ENCODE results near the gene TBXA2R.
A peak's percentile ranks its signal among the peaks of the same experiment; 100 is the strongest.
"Not testable (repeated sequence)": the region's sequence is repeated elsewhere in the genome, so short reads cannot be mapped to it uniquely, and the experiment has no call there.

TBXA2R gene

DNA sequence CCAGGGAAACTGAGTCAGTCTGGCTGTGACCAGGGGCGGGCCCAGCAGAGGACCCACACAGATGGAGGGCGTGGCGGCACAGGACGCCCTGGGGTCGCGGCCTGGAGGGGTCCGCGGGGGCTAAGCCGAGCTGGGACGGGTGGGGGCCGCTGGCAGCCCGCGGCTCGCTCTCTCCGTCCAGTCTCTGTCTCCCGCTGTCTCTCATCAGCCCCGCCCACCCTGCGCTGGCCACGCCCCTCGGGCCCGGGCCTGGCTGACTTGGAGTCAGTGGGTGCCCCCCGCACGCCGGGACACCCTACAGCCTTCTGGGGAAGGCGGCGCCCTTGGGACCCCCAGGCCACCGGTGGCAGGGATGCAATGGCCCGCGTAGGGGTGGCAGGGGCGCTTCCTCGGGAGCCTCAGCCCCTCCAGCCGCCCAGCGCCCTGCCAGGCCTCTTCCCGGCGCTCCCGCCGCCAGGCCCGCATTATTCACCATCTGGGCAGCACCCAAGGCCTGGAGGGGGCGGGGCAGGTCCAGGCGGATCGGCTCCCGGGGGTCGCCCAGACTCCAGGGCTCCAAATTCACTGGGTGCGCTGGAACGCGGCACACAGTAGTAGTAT is at the start of gene TBXA2R:
TBXA2R (minus strand) TSS at position 186 of the 600 bp plus-strand sequence. CDS start 6,241 bp downstream, outside the sequence.
- DNase-seq (ENCODE audit: low spot score): peak; percentile 94

DNA sequence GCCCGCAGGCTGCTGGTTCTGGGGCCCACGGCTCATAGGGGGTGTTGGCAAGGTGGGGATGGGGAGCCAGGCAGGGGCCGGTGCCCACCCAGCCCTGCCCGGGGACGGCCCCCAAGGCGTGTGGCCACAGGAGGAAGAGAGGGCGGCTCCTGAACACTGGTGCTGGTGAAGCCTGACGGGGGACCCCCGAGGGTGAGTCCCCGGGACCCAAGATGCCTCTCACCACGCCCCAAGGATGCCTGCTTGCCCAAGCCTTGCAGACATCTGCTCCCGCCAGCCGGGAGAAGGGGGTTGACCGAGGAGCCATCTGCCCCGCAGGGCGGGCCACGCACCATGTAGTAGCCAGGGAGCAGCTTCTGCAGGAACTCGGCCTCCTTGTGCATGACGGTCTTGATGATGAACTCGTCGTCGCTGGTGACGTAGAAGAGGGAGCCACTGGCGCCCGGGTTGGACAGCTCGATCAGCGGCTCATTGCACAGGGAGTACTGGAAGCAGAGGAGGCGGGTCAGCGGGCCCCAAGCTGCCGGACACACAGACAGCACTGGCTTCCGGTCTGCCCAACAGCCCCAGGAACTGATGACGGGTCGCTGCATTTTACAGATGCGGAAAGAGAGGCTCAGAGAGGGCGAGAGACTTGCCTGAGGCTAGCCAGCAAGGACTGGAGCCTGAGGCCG is 49.5 kb upstream of the TBXA2R start:
- no peak for DNase-seq (ENCODE audit: low spot score)

DNA sequence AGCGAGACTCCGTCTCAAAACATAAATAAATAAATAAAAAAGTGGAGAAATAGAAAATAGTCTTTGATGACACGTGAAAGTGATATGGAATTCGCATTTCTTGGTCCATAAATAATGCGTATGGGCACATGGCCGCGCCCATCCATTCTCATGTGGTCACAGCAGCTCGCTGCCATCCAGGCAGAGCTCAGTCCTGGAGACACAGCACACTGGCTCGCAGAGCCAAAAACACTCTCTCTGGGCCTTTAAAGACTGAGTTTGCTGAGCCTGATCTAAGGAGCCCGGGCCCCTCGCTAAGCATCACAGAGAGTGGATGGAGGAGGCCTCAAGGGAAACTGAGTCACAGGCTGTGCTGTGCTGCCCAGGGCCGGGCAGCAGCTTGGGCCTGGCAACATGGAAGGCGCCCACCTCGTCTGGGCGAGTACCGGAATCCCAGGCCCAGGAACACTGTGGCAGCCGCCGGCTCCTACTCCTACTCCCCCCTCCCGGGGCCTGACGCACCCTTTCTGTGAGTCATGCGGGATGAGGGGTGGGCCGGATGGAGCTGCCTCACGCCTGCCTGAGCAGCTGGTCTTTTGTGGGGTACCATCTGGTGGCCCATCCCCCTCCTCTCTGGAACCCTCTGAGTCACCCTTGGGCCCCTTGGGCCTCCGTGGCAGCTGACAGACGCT is 48.9 kb upstream of the TBXA2R start:
- peak; percentile 95 for DNase-seq (ENCODE audit: low spot score)

DNA sequence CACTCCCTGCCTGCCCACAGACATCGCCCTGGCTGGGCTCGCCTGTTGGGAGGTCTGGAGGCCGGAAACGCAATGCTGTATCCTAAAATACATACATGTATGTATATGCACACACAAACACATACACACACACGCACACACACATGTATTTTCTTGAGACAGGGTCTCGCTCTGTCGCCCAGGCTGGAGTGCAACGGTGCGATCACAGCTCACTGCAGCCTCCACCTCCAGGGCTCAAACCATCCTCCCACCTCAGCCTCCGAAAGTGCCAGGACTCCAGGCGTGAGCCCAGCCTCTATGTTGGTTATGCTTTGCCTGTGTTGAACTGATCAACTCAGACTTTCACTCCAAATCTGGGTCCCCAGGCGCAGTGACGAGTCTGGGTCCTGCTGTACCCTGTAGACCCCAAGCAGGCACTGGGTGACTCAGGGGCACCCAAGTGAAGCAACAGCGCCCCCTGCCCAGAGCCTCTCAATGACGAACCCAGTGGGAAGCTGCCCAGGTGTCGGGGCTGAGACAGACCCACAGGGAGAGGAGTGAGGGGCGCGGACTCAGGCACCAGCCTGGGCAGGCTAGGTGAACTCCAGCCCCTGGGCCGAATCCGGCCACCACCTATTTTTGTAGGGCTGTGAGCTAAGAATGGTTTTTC is 47.3 kb upstream of the TBXA2R start:
- DNase-seq (ENCODE audit: low spot score): no peak

DNA sequence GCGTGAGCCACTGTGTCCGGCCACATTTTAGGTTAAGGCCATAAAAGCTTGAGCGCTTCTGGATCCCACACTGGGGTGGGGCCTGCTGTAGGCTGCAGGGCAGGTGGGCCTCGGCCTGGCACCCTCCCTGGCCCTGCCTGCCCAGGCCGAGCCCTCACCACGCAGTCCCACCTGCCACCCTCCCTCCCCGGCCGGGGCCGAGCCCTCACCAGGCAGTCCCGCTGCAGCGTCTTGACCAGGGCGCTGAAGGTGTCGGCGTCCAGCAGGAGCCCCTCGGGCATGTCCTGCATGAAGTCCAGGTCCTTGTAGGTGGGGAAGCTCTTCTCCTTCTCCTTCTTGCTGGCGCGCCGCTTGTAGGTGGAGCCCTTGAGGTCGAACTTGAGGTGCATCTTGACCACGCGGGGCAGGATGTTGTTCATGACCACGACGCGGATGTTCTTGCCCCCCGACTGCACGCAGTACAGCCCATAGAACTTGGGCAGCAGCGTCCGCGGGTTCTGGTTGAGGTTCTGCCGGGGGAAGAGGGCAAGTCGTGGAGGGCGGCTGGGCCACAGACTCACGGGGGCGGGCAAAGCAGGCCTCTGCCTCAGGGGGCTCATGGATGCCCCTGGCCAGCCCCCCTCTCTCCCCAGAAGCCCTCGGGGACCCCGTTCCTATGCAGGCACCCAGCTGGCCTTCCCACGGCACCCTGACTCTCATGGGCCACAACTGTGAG is 46.6 kb upstream of the TBXA2R start:
- DNase-seq (ENCODE audit: low spot score): no peak

DNA sequence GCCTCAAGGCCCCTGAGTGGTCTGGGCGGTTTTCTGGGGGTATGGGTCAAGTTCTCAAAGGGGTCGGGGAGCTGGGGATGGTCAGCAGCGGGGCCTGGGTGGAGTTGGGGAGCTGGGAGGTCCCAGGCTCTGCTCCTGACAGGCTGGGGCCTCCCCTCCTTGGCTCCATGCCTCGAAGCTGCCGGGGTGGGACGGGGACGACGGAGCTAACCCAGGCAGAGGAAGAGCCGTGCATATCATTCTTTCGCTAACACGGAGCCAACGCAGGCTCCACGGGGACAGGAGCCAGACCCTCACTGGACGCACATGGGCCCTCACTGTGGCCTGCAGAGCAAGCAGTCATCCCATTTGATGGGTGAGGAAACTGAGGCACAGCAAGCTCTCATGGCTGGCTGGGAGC is 45.7 kb upstream of the TBXA2R start:
- no peak for DNase-seq (ENCODE audit: low spot score)

DNA sequence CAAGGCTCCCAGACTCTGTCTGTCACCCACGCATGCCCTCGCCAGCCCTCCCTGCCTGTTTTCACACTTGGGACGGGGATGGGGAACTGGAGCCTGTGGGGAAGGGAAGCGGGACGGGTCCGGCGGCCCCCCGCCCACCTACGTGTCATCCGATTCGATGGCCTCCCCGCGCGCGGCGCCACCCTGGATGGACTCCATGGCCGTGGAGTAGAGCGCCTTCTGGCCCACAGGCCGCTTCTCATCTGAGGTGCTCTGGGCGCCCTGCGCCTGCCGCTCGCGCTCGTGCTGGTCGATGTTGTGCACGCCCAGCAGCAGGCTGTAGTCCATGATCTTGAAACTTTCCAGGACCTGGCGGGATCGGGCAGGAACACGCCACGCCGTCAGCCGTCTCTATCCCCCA is 45.0 kb upstream of the TBXA2R start:
- DNase-seq (ENCODE audit: low spot score): no peak

DNA sequence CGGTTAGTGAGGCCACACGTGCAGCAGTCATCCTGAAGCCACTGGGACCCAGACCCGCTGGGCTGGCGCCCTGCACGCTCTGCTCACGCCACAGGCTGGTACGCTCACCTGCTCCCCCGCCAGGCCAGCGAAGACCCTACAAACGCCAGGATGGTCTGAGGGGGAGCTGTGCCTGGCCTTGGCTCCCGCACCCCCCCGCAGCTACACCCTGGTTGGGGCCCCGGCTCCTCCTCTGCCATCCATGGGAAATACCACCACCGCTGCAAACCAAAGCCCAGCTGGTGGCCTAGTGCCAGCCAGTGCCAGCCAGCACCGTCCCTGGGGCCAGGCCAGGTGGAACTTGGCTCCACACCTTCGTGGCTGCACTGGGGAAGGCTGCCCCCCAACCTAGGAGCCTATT is 43.2 kb upstream of the TBXA2R start:
- DNase-seq (ENCODE audit: low spot score): no peak

DNA sequence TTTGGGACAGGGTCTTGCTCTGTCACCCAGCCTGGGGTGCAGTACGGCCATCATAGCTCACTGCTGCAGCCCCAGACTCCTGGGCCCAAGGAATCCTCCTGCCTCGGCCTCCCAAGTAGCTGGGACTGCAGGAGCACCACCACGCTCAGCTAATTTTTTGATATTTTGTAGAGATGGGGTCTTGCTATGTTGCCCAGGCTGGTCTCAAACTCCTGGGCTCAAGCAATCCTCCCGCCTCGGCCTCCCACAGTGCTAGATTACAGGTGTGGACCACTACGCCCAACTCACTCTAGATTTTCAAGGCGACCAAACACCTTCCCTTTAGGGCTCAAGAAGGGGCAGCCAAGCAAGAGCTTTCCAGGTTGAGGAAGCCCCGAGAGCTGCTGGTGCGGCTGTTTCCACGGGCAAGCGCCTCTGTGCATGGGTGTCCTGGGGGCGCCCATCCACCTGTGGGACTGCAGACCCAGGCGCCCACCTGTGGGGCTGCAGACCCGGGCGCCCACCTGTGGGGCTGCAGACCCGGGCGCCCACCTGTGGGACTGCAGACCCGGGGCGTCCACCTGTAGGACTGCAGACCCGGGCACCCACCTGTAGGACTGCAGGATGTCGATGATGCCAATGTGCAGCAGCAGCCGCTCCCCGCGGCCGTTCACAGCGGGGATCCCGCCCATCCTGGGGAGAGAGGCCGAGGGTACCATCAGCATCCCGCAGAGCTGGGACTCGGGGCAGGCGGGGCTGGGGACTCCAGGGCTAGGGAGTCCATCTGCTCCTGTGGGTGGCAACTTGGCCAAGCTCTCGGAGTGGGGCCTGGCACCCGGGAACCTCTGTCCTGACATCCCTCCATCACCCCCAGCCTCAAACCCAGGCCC is 41.6 kb upstream of the TBXA2R start:
- no peak for DNase-seq (ENCODE audit: low spot score)

DNA sequence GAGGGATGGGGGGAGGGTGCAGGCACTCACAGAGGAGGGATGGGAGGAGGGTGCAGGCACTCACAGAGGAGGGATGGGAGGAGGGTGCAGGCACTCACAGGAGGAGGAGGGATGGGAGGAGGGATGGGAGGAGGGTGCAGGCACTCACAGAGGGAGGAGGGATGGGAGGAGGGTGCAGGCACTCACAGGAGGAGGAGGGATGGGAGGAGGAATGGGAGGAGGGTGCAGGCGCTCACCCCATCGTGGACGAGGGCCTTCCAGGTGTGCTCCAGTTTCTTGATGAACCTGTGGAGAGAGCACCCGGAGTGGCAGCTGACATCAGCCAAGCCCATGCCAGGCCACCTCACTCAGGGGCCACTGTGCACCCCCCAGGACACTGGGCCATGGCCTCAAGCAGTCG is 40.4 kb upstream of the TBXA2R start:
- not testable (repeated sequence) for DNase-seq (ENCODE audit: low spot score)

DNA sequence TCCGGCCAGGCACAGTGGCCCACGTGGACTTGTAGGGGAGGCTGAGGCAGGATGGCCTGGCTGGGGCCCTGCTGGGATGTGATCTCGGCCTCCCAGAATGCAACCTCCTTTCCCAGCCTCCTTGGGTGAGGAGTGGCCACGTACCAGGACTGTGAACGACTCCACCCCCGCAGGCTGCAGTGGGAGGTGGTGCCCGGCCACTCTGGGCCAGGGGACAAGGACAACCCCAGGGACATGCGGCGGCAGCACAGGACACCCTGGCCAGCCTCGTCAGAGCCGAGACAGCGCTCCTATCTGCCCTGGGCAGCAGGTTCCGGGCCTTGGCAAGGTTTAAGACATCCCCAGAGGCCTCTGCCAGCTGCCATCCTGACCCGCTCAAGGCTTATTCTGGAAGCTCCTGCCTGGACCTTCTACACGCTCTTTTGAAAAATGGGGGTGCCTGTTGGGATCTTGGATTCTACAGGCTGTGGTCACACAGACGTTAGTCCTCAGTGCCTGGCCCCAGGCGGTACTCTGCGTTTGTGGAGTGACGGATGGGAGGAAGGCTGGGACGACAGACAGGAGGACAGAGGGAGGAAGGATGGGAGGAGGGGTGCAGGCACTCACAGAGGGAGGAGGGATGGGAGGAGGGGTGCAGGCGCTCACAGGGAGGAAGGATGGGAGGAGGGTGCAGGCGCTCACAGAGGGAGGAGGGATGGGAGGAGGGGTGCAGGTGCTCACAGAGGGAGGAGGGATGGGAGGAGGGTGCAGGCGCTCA is 39.8 kb upstream of the TBXA2R start:
- no peak for DNase-seq (ENCODE audit: low spot score)

DNA sequence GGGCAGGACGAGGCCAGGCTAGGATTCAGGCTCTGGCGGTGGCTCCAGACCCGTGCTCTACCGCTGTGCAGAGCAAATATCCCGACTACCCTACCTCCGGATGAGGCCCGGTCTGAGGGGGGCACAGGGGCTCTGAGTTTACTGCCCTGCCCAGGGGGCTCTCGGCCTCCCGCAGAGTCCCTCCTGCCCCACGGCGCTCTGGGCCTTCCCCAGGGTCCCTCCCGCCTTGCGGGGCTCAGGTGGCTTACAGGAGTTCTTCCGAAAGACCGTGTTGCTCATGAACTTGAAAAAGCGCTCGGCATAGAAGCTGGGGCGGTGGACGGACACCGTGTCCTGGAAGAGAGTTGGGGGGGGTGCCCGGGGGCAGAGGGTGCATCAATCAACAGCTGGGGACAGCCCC is 39.1 kb upstream of the TBXA2R start:
- DNase-seq (ENCODE audit: low spot score): no peak

DNA sequence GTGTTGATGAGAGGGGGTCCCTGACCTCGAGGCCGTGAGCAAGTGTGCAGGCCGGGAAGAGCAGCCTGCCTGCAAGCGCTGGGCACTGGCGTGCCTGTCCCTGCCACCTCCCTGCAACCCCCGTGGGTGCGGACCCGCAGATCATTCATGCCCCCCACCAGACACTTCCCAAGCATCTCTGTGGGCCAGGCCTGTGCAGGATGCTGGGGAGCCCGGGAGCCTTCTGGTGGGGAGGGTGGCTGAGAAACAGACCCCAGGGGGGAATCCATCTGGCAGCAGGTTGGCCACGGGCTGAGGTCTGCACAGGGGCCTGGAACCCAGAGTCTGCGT is 38.4 kb upstream of the TBXA2R start:
- DNase-seq (ENCODE audit: low spot score): no peak

DNA sequence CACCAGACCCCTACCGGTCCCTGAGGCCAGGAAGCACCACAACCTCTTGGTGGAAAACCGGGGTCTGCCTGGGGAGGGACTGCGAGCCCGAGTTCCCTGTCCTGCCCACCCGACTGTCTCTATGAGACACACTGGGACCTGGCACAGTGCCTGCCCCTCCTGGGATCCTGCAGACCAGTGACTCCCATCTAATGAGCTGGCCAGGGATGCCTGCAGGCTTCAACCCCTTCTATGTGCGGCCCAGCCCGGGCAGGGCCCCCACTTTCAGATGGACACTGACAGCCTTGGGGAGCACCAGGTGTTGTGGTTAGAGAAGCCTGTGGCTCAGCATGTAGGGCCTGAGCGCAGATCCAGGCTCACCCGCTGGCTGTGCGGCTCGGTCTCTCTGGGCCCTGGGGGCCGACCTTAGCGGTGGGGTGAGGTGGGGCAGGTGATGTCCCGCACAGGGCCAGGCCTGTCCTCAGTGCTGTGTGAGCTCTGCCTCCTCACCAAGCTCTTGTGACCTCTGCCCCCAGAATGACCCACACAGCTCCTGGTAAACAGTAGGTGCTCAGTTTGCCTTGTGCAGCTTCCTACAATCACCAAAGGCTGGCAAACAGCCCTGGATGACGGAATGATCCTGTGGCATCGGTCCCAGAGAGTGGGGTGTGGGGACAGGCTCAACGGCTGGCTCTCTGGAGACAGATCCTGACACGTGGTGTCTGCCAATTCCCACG is 37.8 kb upstream of the TBXA2R start:
- DNase-seq (ENCODE audit: low spot score): no peak

DNA sequence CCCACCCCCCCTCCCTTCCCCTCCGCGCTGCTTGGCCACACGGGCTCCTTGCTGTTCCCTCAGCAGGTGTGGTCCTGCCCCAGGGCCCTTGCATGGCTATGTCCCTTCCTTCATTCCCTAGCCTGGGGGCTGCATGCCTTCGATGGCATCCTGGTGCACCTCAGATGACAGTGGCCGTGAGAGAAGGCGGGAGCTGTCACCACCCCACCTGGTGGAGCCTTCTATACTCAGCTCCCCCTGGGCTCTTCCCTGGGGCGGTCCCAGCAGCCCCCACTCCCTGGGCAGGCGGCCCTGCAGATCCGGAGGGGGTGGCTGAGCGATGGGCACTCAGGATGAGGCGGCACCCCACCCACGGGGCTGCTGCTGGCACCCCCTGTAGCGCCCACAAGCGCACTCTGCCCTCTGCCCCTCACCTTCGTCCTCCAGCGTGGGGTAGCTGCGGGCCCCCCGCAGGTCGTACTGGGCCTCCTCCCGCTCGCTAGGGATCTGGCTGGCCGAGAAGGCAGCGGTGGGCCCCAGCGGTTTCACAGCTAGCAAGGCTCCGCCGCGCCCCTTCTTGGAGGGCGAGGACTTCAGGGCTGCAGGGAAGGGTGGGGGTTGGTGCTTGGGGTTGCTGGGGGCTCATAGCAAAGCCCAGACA is 37.1 kb upstream of the TBXA2R start:
- no peak for DNase-seq (ENCODE audit: low spot score)

DNA sequence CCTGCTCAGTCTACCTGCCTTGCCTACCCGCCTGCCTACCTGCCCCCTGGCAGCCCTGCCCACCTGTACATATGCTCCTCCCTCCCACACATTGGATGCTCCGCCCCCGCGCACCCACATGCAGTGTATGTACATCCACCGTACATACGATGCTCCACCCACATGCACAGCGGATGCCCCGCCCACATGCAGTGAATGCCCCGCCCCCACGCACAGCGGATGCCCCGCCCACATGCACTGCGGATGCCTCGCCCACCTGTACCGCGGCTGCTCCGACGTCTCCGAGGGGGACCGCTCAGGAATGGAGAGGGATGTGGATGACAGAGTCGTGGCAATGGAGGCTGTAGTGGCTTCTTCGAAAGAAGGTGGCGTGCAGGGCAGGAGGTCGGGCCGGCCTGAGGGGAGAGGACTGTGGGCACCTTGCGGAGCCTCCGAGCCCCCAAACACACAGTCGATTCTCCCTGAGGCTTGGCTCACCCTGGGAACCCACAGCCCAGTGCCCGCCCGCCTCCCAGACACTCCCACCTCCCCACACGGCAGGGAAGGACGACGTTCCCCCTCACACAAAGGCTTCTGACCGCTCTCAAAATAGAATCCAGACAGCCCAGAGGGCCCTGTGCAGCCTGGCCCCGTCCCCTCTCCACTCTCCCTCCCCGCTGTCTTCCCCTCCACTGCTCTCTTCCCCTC is 36.5 kb upstream of the TBXA2R start:
- no peak for DNase-seq (ENCODE audit: low spot score)

DNA sequence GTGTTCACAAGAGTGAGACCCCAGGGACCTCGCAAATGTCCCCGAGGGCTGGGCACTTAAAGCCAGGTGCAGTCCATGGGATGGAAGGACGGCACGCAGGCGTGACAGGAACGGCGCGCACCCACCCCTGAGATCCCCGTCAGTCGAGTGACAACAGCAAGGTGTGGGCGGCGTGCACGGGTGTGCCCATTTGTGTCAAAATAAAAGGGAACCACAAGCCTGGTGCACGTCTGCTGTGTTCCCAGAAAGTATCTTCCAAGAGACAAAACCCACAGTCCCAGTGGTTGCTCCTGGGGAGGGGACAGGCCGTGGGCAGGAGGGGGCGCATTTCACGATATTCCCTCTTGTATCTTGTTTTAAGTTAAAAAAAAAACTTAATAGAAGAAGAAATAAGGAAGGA is 35.6 kb upstream of the TBXA2R start:
- DNase-seq (ENCODE audit: low spot score): no peak

DNA sequence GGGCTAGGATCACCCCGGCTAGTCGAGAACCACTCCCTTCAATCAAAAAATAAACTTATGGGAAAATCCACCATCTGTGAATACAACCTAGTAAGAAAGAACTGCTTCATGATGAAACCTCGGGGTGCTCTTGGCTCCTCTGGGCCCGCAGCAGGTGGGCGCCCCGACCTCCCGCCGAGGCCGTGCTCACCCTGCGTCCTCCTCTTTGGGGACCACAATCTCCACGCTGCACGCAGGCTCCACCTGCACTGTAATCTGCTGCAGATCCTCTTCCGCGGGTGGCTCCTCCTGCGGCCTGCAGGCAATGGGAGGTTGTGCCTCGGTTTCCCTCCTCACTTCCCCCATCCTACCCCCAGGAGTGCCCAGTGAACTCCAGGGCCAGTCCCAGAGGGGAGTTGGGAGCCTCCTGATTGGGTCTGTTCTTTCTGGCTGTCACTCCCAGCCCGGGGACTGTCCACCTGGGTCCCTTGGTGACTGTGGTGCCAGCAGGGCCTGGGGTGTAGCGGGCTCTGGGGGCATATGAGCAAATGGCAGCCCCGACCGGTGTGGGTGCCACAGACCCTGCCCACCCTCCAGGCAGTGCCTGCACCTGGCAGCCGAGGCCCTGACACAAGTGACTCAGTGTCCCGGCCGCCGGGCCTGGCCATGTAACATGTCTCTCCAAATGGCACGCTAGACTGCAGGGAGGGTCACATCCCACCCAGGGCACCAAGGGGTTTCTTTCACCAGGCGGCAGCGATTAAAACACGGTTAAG is 35.0 kb upstream of the TBXA2R start:
- DNase-seq (ENCODE audit: low spot score): no peak
